SK-N-SH treated with all-trans-retinoic acid at 6 μM for 48 hours (cell line): ENCODE measurements around the gene CHCHD6.

Source experiments
- ATAC-seq: fragments of 200-7000 bp; cut with Tn5 transposase; 3 replicates; pipeline ENCODE4 v1.9.1; 2020; ENCODE audit warnings: mild to moderate bottlenecking, moderate library complexity
- ARNTL ChIP-seq: fragments of 450-650 bp; formaldehyde crosslinking; IDR thresholded peaks from 2 replicates; pipeline ENCODE4 v1.5.0; 2020; ENCODE audit warnings: low read depth, mild to moderate bottlenecking, moderate library complexity, borderline replicate concordance
- BACH2 ChIP-seq: fragments of 250-450 bp; sonication (Bioruptor Pico); IDR thresholded peaks from 2 replicates; pipeline ENCODE4 v1.9.0; 2021; ENCODE audit warnings: mild to moderate bottlenecking, borderline replicate concordance
- ESRRG ChIP-seq: fragments of 250-450 bp; sonication (Bioruptor Pico); IDR thresholded peaks from 2 replicates; pipeline ENCODE4 v1.6.1; 2021; ENCODE audit warnings: mild to moderate bottlenecking
- GLIS3 ChIP-seq: fragments of 250-450 bp; sonication (Bioruptor Pico); IDR thresholded peaks from 2 replicates; pipeline ENCODE4 v1.5.0; 2020; ENCODE audit warnings: mild to moderate bottlenecking, moderate library complexity
- ISL1 ChIP-seq: fragments of 250-450 bp; sonication (Bioruptor Pico); IDR thresholded peaks from 2 replicates; pipeline ENCODE4 v2.1.2; 2022; ENCODE audit warnings: mild to moderate bottlenecking, moderate library complexity
- OSR1 ChIP-seq: fragments of 250-450 bp; sonication (Bioruptor Pico); IDR thresholded peaks from 2 replicates; pipeline ENCODE4 v1.8.0; 2022; ENCODE audit warnings: moderate library complexity, mild to moderate bottlenecking, inconsistent platforms
- PPARA ChIP-seq: fragments of 250-450 bp; sonication (Bioruptor Pico); IDR thresholded peaks from 2 replicates; pipeline ENCODE4 v1.5.0; 2020; ENCODE audit warnings: mild to moderate bottlenecking, borderline replicate concordance
- SNAI2 ChIP-seq: fragments of 250-450 bp; sonication (Bioruptor Pico); IDR thresholded peaks from 2 replicates; pipeline ENCODE4 v1.5.0; 2020; ENCODE audit warnings: mild to moderate bottlenecking, moderate library complexity
- TCF4 ChIP-seq: fragments of 250-450 bp; sonication (Bioruptor Pico); IDR thresholded peaks from 2 replicates; pipeline ENCODE4 v1.8.0; 2021; ENCODE audit warnings: mild to moderate bottlenecking, moderate library complexity, borderline replicate concordance
- TOX ChIP-seq: fragments of 250-450 bp; sonication (Bioruptor Pico); IDR thresholded peaks from 2 replicates; pipeline ENCODE4 v1.8.0; 2021; ENCODE audit warnings: mild to moderate bottlenecking, moderate library complexity, borderline replicate concordance
- ZC3H10 ChIP-seq: fragments of 250-450 bp; sonication (Bioruptor Pico); IDR thresholded peaks from 2 replicates; pipeline ENCODE4 v1.5.1; 2021; ENCODE audit warnings: mild to moderate bottlenecking, moderate library complexity
- ZFP3 ChIP-seq: fragments of 250-450 bp; sonication (Bioruptor Pico); IDR thresholded peaks from 2 replicates; pipeline ENCODE4 v1.5.0; 2020; ENCODE audit warnings: mild to moderate bottlenecking, moderate library complexity
- ZFP30 ChIP-seq: fragments of 450-650 bp; formaldehyde crosslinking; IDR thresholded peaks from 2 replicates; pipeline ENCODE4 v1.5.0; 2022; ENCODE audit warnings: mild to moderate bottlenecking, moderate library complexity
- ZNF565 ChIP-seq: fragments of 450-650 bp; formaldehyde crosslinking; conservative IDR thresholded peaks from 2 replicates; pipeline ENCODE4 v1.5.0; 2020; ENCODE audit warnings: low read depth, mild to moderate bottlenecking, moderate library complexity
- ZNF70 ChIP-seq: fragments of 450-650 bp; formaldehyde crosslinking; IDR thresholded peaks from 2 replicates; pipeline ENCODE4 v1.5.0; 2020; ENCODE audit warnings: mild to moderate bottlenecking, moderate library complexity
- ZNF8 ChIP-seq: fragments of 450-650 bp; formaldehyde crosslinking; IDR thresholded peaks from 2 replicates; pipeline ENCODE4 v1.5.0; 2020; ENCODE audit warnings: mild to moderate bottlenecking, moderate library complexity
- TF ChIP-seq, protein P1 (sequence below): fragments of 250-450 bp; sonication (Bioruptor Pico); IDR thresholded peaks from 2 replicates; pipeline ENCODE4 v1.5.1; 2020; ENCODE audit warnings: low read depth, mild to moderate bottlenecking, moderate library complexity
- TF ChIP-seq, protein P2 (sequence below): fragments of 250-450 bp; sonication (Bioruptor Pico); IDR thresholded peaks from 2 replicates; pipeline ENCODE4 v1.8.0; 2020; ENCODE audit warnings: mild to moderate bottlenecking, moderate library complexity, borderline replicate concordance
- TF ChIP-seq, protein P3 (sequence below): fragments of 250-450 bp; sonication (Bioruptor Pico); IDR thresholded peaks from 2 replicates; pipeline ENCODE4 v1.5.0; 2020; ENCODE audit warnings: mild to moderate bottlenecking, moderate library complexity
- TF ChIP-seq, protein P4 (sequence below): fragments of 250-450 bp; sonication (Bioruptor Pico); IDR thresholded peaks from 2 replicates; pipeline ENCODE4 v1.8.0; 2021; ENCODE audit warnings: low read depth, mild to moderate bottlenecking, moderate library complexity, borderline replicate concordance

Gene CHCHD6

DNA sequence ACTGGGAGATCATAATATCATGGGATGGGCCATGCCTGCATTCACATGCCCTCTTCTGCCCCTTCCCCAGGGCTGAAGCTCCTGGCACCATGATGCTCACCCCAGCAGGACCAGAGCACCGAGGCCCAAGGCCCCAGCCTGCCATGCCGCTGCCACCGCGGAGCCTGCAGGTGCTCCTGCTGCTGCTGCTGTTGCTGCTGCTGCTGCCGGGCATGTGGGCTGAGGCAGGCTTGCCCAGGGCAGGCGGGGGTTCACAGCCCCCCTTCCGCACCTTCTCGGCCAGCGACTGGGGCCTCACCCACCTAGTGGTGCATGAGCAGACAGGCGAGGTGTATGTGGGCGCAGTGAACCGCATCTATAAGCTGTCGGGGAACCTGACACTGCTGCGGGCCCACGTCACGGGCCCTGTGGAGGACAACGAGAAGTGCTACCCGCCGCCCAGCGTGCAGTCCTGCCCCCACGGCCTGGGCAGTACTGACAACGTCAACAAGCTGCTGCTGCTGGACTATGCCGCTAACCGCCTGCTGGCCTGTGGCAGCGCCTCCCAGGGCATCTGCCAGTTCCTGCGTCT lies 284.5 kb downstream of the CHCHD6 start:
- TF ChIP-seq OSR1 (CRISPR knock-in tag) (no peak), ZFP30 (CRISPR knock-in tag) (no peak), SNAI2 (CRISPR knock-in tag) (no peak), ZFP3 (CRISPR knock-in tag) (no peak), TCF4 (CRISPR knock-in tag) (no peak)
- no peak for ATAC-seq

DNA sequence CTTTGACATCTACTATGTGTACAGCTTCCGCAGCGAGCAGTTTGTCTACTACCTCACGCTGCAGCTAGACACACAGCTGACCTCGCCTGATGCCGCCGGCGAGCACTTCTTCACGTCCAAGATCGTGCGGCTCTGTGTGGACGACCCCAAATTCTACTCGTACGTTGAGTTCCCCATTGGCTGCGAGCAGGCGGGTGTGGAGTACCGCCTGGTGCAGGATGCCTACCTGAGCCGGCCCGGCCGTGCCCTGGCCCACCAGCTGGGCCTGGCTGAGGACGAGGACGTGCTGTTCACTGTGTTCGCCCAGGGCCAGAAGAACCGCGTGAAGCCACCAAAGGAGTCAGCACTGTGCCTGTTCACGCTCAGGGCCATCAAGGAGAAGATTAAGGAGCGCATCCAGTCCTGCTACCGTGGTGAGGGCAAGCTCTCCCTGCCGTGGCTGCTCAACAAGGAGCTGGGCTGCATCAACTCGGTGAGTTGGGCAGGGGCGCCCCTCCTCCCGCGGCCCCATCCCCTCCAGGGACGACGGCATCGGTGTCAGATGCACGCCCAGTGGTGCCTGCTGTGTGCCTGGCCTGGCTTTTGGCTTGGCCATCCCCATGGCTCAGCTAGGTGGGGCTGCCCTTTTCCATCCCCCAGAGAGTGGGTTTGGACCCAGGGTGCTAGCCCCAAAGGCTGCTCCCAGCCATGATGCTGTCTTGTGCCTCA lies 285.4 kb downstream of the CHCHD6 start:
- TF ChIP-seq ESRRG (CRISPR knock-in tag) (no peak), ZFP30 (CRISPR knock-in tag) (no peak), GLIS3 (CRISPR knock-in tag) (no peak), ZNF8 (CRISPR knock-in tag) (no peak), BACH2 (no peak), OSR1 (CRISPR knock-in tag) (no peak), SNAI2 (CRISPR knock-in tag) (no peak), TCF4 (CRISPR knock-in tag) (no peak), ARNTL (no peak), ZC3H10 (CRISPR knock-in tag) (no peak), ZNF565 (CRISPR knock-in tag) (no peak), PPARA (CRISPR knock-in tag) (no peak), ISL1 (CRISPR knock-in tag) (no peak), TOX (no peak), ZNF70 (CRISPR knock-in tag) (no peak)
- TF ChIP-seq, protein P1, sequence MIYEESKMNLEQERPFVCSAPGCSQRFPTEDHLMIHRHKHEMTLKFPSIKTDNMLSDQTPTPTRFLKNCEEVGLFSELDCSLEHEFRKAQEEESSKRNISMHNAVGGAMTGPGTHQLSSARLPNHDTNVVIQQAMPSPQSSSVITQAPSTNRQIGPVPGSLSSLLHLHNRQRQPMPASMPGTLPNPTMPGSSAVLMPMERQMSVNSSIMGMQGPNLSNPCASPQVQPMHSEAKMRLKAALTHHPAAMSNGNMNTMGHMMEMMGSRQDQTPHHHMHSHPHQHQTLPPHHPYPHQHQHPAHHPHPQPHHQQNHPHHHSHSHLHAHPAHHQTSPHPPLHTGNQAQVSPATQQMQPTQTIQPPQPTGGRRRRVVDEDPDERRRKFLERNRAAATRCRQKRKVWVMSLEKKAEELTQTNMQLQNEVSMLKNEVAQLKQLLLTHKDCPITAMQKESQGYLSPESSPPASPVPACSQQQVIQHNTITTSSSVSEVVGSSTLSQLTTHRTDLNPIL (CRISPR knock-in tag) = no peak
- TF ChIP-seq, protein P2, sequence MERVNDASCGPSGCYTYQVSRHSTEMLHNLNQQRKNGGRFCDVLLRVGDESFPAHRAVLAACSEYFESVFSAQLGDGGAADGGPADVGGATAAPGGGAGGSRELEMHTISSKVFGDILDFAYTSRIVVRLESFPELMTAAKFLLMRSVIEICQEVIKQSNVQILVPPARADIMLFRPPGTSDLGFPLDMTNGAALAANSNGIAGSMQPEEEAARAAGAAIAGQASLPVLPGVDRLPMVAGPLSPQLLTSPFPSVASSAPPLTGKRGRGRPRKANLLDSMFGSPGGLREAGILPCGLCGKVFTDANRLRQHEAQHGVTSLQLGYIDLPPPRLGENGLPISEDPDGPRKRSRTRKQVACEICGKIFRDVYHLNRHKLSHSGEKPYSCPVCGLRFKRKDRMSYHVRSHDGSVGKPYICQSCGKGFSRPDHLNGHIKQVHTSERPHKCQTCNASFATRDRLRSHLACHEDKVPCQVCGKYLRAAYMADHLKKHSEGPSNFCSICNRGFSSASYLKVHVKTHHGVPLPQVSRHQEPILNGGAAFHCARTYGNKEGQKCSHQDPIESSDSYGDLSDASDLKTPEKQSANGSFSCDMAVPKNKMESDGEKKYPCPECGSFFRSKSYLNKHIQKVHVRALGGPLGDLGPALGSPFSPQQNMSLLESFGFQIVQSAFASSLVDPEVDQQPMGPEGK (CRISPR knock-in tag) = no peak
- TF ChIP-seq, protein P3, sequence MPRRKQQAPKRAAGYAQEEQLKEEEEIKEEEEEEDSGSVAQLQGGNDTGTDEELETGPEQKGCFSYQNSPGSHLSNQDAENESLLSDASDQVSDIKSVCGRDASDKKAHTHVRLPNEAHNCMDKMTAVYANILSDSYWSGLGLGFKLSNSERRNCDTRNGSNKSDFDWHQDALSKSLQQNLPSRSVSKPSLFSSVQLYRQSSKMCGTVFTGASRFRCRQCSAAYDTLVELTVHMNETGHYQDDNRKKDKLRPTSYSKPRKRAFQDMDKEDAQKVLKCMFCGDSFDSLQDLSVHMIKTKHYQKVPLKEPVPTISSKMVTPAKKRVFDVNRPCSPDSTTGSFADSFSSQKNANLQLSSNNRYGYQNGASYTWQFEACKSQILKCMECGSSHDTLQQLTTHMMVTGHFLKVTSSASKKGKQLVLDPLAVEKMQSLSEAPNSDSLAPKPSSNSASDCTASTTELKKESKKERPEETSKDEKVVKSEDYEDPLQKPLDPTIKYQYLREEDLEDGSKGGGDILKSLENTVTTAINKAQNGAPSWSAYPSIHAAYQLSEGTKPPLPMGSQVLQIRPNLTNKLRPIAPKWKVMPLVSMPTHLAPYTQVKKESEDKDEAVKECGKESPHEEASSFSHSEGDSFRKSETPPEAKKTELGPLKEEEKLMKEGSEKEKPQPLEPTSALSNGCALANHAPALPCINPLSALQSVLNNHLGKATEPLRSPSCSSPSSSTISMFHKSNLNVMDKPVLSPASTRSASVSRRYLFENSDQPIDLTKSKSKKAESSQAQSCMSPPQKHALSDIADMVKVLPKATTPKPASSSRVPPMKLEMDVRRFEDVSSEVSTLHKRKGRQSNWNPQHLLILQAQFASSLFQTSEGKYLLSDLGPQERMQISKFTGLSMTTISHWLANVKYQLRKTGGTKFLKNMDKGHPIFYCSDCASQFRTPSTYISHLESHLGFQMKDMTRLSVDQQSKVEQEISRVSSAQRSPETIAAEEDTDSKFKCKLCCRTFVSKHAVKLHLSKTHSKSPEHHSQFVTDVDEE (CRISPR knock-in tag) = no peak
- TF ChIP-seq, protein P4, sequence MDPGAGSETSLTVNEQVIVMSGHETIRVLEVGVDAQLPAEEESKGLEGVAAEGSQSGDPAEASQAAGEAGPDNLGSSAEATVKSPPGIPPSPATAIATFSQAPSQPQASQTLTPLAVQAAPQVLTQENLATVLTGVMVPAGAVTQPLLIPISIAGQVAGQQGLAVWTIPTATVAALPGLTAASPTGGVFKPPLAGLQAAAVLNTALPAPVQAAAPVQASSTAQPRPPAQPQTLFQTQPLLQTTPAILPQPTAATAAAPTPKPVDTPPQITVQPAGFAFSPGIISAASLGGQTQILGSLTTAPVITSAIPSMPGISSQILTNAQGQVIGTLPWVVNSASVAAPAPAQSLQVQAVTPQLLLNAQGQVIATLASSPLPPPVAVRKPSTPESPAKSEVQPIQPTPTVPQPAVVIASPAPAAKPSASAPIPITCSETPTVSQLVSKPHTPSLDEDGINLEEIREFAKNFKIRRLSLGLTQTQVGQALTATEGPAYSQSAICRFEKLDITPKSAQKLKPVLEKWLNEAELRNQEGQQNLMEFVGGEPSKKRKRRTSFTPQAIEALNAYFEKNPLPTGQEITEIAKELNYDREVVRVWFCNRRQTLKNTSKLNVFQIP (CRISPR knock-in tag) = no peak
- no peak for ATAC-seq

DNA sequence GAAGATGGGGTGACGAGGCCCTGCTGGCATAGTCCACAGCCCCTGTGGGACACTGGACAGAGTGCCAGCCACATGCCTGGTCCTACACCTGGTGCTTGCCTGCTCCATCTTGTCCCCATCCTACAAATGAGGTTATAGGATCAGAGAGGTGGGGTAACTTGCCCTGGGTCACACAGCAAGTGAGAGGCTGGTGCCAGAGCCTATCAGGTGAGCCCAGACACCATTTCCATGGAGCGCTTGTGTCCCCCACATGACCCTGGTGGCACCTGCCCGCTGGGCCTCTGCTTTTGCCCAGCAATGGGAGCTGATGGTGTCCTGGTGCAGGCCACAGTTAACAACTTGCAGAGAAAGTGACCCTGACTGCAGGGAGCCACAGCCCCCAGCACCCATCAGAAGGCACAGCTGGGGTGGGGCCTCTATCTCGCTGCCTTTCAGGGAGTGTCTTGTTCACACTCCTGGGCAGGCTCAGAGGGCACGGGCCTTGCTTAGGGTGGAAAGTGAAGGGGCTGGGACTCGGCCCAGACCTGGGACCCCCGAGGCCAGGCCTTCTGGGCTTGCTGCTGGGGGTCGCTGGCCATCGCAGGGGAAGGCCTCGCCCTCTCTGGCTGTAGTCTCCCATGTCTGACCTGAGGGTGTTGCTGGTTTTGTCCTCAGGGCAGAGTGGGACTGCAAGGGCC lies 286.1 kb downstream of the CHCHD6 start:
- TF ChIP-seq ZC3H10 (CRISPR knock-in tag) (no peak), ZNF70 (CRISPR knock-in tag) (no peak), TCF4 (CRISPR knock-in tag) (no peak)
- TF ChIP-seq, protein P1 (CRISPR knock-in tag) = no peak
- no peak for ATAC-seq
